ENCODE measurements around the gene ANTXR2. TPM values are rescaled to one million over a fixed set of nuclear protein-coding genes. Genes with fewer than 3 reads are reported as not detected.

ANTXR2 gene
- total and polyA plus RNA-seq, 2 of the 8 experiments (the other 6 are each of a cell fraction or from before 2014, with no cell fraction given), result 1.1 to 7.5 TPM

- Histone ChIP-seq H3K4me2 (ENCODE audit: insufficient read depth in 1 of 2, low read depth in 2 of 2, low read length in 2 of 2) (no peak overlapping the region), H3K9ac (replicated peaks in 1 of 4; ENCODE audit: extremely low read depth in 1 of 4, low read depth in 3 of 4, low read length in 3 of 4) (no peak overlapping the region), H2BK12ac (ENCODE audit: low read depth, low read length) (no peak overlapping the region), H2AK5ac (ENCODE audit: low read depth, low read length) (no peak overlapping the region), H2BK15ac (ENCODE audit: low read length) (no peak overlapping the region), H3K14ac (ENCODE audit: insufficient read length) (no peak overlapping the region), H4K8ac (ENCODE audit: extremely low read depth, insufficient read depth, low read length) (no peak overlapping the region), H3K23me2 (ENCODE audit: low read depth, low read length) (no peaks in the 10 kb centered on the region), H4K20me1 (replicated peaks in 1 of 2; ENCODE audit: control insufficient read depth in 1 of 2, insufficient read depth in 2 of 2, low read length in 2 of 2) (no peaks in the 10 kb centered on the region), H3K23ac (ENCODE audit: insufficient read length) (no peak overlapping the region), H2BK5ac (ENCODE audit: low read depth, low read length) (no peak overlapping the region), H3K27ac (ENCODE audit: low read depth, low read length) (no peak overlapping the region), H4K5ac (ENCODE audit: insufficient read length, low read depth, low read length) (no peak overlapping the region), H3K4ac (replicated peaks; ENCODE audit: insufficient read length, low read depth, low read length) (no peak overlapping the region), H3K79me2 (ENCODE audit: control insufficient read depth in 1 of 2, insufficient read depth in 2 of 2, low read length in 2 of 2) (no peaks in the 10 kb centered on the region), H3K27me3 (replicated peaks in 1 of 4; ENCODE audit: control insufficient read depth in 3 of 4, extremely low read depth in 1 of 4, insufficient read depth in 3 of 4, low read length in 3 of 4) (no peaks in the 10 kb centered on the region), H3K4me3 (ENCODE audit: extremely low read depth in 1 of 4, insufficient read depth in 2 of 4, low read depth in 3 of 4, low read length in 4 of 4) (no peak overlapping the region), H3K4me1 (replicated peaks in 1 of 4; ENCODE audit: control insufficient read depth in 3 of 4, insufficient read depth in 4 of 4, low read length in 3 of 4) (no peaks in the 10 kb centered on the region), H4K91ac (replicated peaks; ENCODE audit: insufficient read length, low read length) (no peak overlapping the region), H3K79me1 (ENCODE audit: low read depth, low read length) (no peaks in the 10 kb centered on the region), H3K18ac (ENCODE audit: extremely low read depth, low read length) (no peak overlapping the region), H2BK20ac (ENCODE audit: low read length) (no peak overlapping the region), H2BK120ac (replicated peaks; ENCODE audit: low read depth, low read length) (no peak overlapping the region), H3K36me3 (ENCODE audit: control insufficient read depth in 2 of 4, insufficient read depth in 4 of 4, low read length in 3 of 4) (no peaks in the 10 kb centered on the region), H3K9me3 (ENCODE audit: insufficient read depth in 2 of 2, low read depth in 1 of 2, low read length in 1 of 2) (no peaks in the 10 kb centered on the region), H3K56ac (replicated peaks; ENCODE audit: insufficient read length, low read depth, low read length) (no peak overlapping the region), H2AFZ (ENCODE audit: low read length) (no peak overlapping the region)
- ChIA-PET CTCF (ENCODE audit: partially characterized antibody) (interaction anchor here (0.6 kb wide), 1 partner anchor 662 kb away, joined by 3 read pairs; no protein-coding TSS in a partner anchor), POLR2A (ENCODE audit: partially characterized antibody) (interaction anchor here (0.8 kb wide), 1 partner anchor 11 kb away, joined by 3 read pairs; no protein-coding TSS in a partner anchor)
- DNase-seq (ENCODE audit: low read depth in 1 of 2, low spot score in 2 of 2) (no peak), FAIRE-seq (no peak)
- 93% methylated on average over 7 of the region's 7 CpGs; no CpG with 5 or more reads in 1 of the 2 experiments for WGBS, 2 experiments (ENCODE audit: extremely low coverage in 1 of 2, insufficient coverage in 1 of 2, insufficient read length in 1 of 2, insufficient replicate concordance in 2 of 2, low coverage in 1 of 2, low lambda C conversion rate in 2 of 2, missing lambda C conversion rate in 1 of 2)
- TF ChIP-seq SIX5 (IDR thresholded peaks at IDR 0.05; ENCODE audit: low read depth, low read length), result no peak
- no peak for TF ChIP-seq SUZ12 (IDR thresholded peaks at IDR 0.05; ENCODE audit: low read length)
- TF ChIP-seq YY1 (IDR thresholded peaks at IDR 0.05; ENCODE audit: low read depth, low read length), result no peak
- TF ChIP-seq CREB1 (IDR thresholded peaks at IDR 0.05), result no peak
- no peak for TF ChIP-seq ASH2L (IDR thresholded peaks at IDR 0.05; ENCODE audit: low read length)
- TF ChIP-seq MAX (IDR thresholded peaks at IDR 0.05), result no peak
- TF ChIP-seq SIRT6 (IDR thresholded peaks at IDR 0.05; ENCODE audit: low read length), result no peak
- no peak for TF ChIP-seq ATF3 (IDR thresholded peaks at IDR 0.05; ENCODE audit: insufficient read depth, low read depth, low read length)
- TF ChIP-seq CHD2 (IDR thresholded peaks at IDR 0.05; ENCODE audit: low read length), result no peak
- no peak for TF ChIP-seq PHF8 (conservative IDR thresholded peaks at IDR 0.05; ENCODE audit: low read depth, low read length)
- no peak for TF ChIP-seq CBX5 (IDR thresholded peaks at IDR 0.05; ENCODE audit: low read depth, low read length)
- no peak for TF ChIP-seq TEAD4 (IDR thresholded peaks at IDR 0.05; ENCODE audit: low read depth, low read length)
- no peak for TF ChIP-seq RAD21 (IDR thresholded peaks at IDR 0.05 in 1 of 2, conservative IDR thresholded peaks at IDR 0.05 in 1 of 2; ENCODE audit: low read depth in 2 of 2, low read length in 2 of 2)
Measured at GRCh38 chr4:79977131-79977840, 95.7 kb downstream of the ANTXR2 start.

All from H1 (cell line).